Activated naive CD4-positive, alpha-beta T cell treated with anti-CD3 and anti-CD28 coated beads, Interleukin-2, amount 50 U/mL, for 24 hours (primary cell): Measurements from ENCODE around the gene TMEM123.
A peak's percentile ranks its signal among the peaks of the same experiment; 100 is the strongest.
"Not testable (repeated sequence)": the region's sequence is repeated elsewhere in the genome, so short reads cannot be mapped to it uniquely, and the experiment has no call there.

ENCODE experiments used
- H3K27ac Mint-ChIP-seq: one replicate; pipeline ENCODE4 v1.8.0; 2021; ENCODE audit warnings: mild to moderate bottlenecking, mixed read lengths
- H3K27me3 Mint-ChIP-seq: one replicate; pipeline ENCODE4 v1.8.0; 2021; ENCODE audit warnings: mixed read lengths
- H3K36me3 Mint-ChIP-seq: one replicate; pipeline ENCODE4 v1.8.0; 2021; ENCODE audit warnings: mixed read lengths
- H3K4me1 Mint-ChIP-seq: one replicate; pipeline ENCODE4 v1.8.0; 2021; ENCODE audit warnings: mixed read lengths
- H3K4me3 Mint-ChIP-seq: one replicate; pipeline ENCODE4 v1.8.0; 2021; ENCODE audit warnings: mild to moderate bottlenecking, mixed read lengths
- H3K9me3 Mint-ChIP-seq: one replicate; pipeline ENCODE4 v1.8.0; 2021; ENCODE audit warnings: mixed read lengths

Gene TMEM123

GRCh38 chr11:102387043-102387781, 65.4 kb downstream of the TMEM123 start:
- no peaks in the 10 kb centered on the region for H3K27me3 Mint-ChIP-seq
- H3K27ac Mint-ChIP-seq: peak overlapping the region; percentile 30
- H3K4me3 Mint-ChIP-seq: no peak overlapping the region
- H3K9me3 Mint-ChIP-seq: no peaks in the 10 kb centered on the region
- H3K36me3 Mint-ChIP-seq: peaks cover 24% of the 10 kb centered on the region
- H3K4me1 Mint-ChIP-seq: peaks cover 57% of the 10 kb centered on the region

DNA sequence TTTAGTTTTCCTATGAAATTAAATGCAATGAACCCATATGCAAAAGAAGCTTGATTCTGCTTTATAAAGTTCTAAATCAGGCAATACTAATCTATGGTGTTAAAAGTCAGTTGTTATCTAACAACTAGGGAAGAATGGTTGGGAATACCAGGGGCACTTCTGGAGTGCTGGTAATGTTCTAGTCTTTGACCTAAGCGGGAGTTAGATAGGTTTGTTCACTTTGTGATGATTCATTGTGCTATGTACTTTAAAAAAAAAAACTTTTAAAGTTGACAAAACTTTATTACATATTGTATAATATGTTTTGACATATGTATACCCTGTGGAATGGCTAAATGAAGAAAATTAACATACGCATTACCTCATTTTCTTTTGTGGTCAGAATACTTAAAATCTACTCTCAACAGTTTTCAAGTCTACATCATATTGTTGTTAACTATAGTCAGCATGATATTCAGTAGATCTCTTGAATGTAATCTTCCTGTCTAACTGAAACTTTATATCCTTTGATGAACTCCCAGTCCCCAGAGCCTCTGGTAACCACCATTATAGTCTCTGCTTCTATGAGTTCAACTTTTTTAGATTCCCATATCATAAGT, 66.3 kb downstream of the TMEM123 start:
- no peaks in the 10 kb centered on the region for H3K27me3 Mint-ChIP-seq

GRCh38 chr11:102385085-102386007, 67.2 kb downstream of the TMEM123 start:
- no peaks in the 10 kb centered on the region for H3K27me3 Mint-ChIP-seq
- H3K27ac Mint-ChIP-seq: peak overlapping the region; percentile 38
- peaks cover 52% of the 10 kb centered on the region for H3K4me1 Mint-ChIP-seq
- no peak overlapping the region for H3K4me3 Mint-ChIP-seq
- H3K36me3 Mint-ChIP-seq: peaks cover 28% of the 10 kb centered on the region
- H3K9me3 Mint-ChIP-seq: no peaks in the 10 kb centered on the region

More for the DNA sequence above, 66.3 kb downstream of the TMEM123 start:
- Mint-ChIP-seq H3K9me3 (no peaks in the 10 kb centered on the region), H3K4me1 (peaks cover 60% of the 10 kb centered on the region), H3K4me3 (no peak overlapping the region), H3K27ac (no peak overlapping the region), H3K36me3 (peaks cover 27% of the 10 kb centered on the region)

- peaks cover 29% of the 10 kb centered on the region for H3K36me3 Mint-ChIP-seq
- no peak overlapping the region for H3K27ac Mint-ChIP-seq
- no peaks in the 10 kb centered on the region for H3K27me3 Mint-ChIP-seq
- no peaks in the 10 kb centered on the region for H3K9me3 Mint-ChIP-seq
- H3K4me1 Mint-ChIP-seq: peaks cover 49% of the 10 kb centered on the region
- no peak overlapping the region for H3K4me3 Mint-ChIP-seq
Observed at GRCh38 chr11:102384419-102385079, 68.0 kb downstream of the TMEM123 start.

DNA sequence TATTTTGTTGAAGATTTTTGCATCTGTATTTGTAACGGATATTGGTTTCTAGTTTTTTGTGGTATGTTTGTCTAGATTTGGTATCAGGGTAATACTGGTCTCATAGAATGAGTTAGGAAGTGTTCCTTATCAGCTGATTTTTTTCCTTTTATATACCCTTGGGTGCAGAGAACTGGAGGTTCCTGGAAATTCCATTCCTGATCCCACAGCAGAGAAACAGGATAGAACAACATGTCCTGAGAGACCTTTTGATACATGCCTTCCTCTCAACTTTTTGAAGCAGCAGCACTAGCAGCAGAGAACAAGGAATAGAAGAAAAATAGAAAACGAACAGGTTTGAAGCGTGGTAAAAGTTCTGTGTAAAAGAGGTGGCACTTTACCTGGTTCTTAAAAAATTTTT, 68.7 kb downstream of the TMEM123 start:
- Mint-ChIP-seq H3K9me3 (no peaks in the 10 kb centered on the region), H3K4me1 (peaks cover 54% of the 10 kb centered on the region), H3K4me3 (no peak overlapping the region), H3K27ac (no peak overlapping the region), H3K27me3 (no peaks in the 10 kb centered on the region), H3K36me3 (peaks cover 29% of the 10 kb centered on the region)

DNA sequence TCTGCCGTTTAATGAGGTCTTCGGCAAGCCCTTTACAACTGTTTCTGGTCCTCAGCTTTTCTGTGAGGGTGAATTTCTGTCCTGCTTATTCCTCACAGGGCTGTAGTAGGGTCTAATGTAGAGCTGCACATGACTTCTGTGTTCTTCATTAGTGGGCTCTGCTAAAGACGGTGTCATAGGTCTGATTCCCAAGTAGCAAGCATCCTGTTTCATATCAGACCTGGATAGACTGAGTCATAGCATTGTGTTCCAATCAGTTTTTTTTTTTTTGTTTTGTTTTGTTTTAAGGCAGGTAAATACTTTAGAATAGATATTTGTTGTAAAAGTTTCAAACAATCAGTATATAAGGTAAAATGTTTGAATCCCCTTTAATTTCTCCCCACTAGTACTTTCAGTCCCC, 70.2 kb downstream of the TMEM123 start:
- Mint-ChIP-seq H3K9me3 (no peaks in the 10 kb centered on the region), H3K27me3 (no peaks in the 10 kb centered on the region), H3K36me3 (peaks cover 29% of the 10 kb centered on the region), H3K27ac (peak overlapping the region; percentile 25), H3K4me3 (no peak overlapping the region), H3K4me1 (peaks cover 66% of the 10 kb centered on the region)

GRCh38 chr11:102378818-102379217, 73.7 kb downstream of the TMEM123 start:
- Mint-ChIP-seq H3K27me3 (no peaks in the 10 kb centered on the region), H3K9me3 (no peaks in the 10 kb centered on the region), H3K4me1 (peaks cover 62% of the 10 kb centered on the region), H3K36me3 (peaks cover 25% of the 10 kb centered on the region), H3K4me3 (no peak overlapping the region), H3K27ac (peak overlapping the region; percentile 51)

GRCh38 chr11:102377891-102378290, 74.7 kb downstream of the TMEM123 start:
- Mint-ChIP-seq H3K9me3 (no peaks in the 10 kb centered on the region), H3K27ac (peak overlapping the region; percentile 23), H3K4me3 (no peak overlapping the region), H3K4me1 (peaks cover 52% of the 10 kb centered on the region), H3K27me3 (no peaks in the 10 kb centered on the region), H3K36me3 (peaks cover 27% of the 10 kb centered on the region)

DNA sequence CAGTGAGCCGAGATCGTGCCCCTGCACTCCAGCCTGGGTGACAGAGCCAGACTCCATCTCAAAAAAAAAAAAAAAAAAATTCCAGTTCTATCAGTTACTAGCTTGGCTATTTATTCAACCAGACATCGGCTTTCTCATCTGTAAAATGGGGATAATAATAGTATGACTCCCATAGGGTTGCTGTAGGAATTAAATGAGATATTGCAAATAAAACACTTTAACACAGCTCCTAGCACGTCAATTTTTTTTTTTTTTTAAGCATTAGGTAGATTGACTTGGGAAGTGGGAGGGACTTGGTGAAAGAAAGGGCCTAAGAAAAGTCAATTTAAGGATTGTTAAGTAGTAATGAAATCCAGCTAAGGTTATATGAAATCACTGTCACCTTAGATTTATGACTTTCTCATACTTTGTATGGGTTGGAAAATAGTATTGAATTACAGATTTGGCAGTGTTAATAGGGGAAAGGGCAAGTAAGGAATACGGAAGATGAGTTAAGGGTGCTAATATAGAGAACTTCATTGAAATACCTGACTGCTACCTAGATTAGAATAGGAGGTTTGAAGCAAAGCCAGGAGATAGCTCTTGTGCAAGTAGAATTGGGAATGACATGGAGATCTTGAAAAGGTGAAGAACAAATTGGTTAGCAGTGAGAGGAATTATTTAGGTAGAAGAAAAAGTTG, 76.7 kb downstream of the TMEM123 start:
- Mint-ChIP-seq H3K27ac (no peak overlapping the region), H3K9me3 (no peaks in the 10 kb centered on the region), H3K27me3 (no peaks in the 10 kb centered on the region), H3K36me3 (peaks cover 22% of the 10 kb centered on the region), H3K4me3 (no peak overlapping the region), H3K4me1 (peaks cover 50% of the 10 kb centered on the region)

DNA sequence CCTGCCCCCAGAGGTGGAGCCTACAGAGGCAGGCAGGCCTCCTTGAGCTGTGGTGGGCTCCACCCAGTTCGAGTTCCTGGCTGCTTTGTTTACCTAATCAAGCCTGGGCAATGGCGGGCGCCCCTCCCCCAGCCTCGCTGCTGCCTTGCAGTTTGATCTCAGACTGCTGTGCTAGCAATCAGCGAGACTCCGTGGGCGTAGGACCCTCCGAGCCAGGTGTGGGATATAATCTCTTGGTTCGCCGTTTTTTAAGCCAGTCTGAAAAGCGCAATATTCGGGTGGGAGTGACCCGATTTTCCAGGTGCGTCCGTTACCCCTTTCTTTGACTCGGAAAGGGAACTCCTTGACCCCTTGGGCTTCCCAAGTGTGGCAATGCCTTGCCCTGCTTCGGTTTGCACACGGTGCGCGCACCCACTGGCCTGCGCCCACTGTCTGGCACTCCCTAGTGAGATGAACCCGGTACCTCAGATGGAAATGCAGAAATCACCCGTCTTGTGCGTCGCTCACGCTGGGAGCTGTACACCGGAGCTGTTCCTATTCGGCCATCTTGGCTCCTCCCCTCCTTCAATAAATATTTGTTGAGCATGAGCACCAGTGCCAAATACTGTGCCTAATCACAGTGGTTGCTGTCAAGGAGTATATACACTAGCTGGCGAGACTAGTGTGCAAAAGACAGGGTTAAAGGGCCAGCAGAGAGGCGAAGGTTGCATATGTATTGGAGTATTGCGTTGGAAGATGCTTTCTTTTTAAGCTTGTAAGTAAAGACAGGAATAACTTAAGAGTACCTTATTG, 77.7 kb downstream of the TMEM123 start:
- peaks cover 50% of the 10 kb centered on the region for H3K4me1 Mint-ChIP-seq
- H3K36me3 Mint-ChIP-seq: peaks cover 21% of the 10 kb centered on the region
- H3K4me3 Mint-ChIP-seq, H3K27me3 Mint-ChIP-seq, H3K27ac Mint-ChIP-seq, H3K9me3 Mint-ChIP-seq: not testable (repeated sequence)

GRCh38 chr11:102368472-102368871, 84.1 kb downstream of the TMEM123 start:
- no peaks in the 10 kb centered on the region for H3K9me3 Mint-ChIP-seq
- H3K36me3 Mint-ChIP-seq: peaks cover 25% of the 10 kb centered on the region
- H3K4me3 Mint-ChIP-seq: no peak overlapping the region
- peak overlapping the region; percentile 53 for H3K27ac Mint-ChIP-seq
- H3K4me1 Mint-ChIP-seq: peaks cover 42% of the 10 kb centered on the region
- H3K27me3 Mint-ChIP-seq: no peaks in the 10 kb centered on the region

DNA sequence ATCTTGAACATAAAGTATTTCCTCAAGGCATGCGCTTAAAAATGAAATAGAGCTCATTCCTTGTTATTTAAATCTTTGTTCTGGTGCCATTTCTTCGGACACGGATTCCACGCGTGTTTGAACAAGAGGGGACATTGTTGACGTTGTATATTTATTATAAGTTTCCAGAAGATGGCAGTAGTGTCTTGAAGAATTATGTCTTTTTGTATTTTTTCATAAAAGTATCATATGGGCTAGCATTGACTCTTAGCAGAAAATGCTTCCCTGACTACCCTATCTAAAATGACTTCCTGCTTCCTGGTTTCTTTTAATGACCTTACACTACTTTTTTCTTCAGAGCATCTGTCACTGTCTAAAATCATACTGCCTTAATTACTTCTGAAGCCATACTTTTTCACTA, 85.2 kb downstream of the TMEM123 start:
- H3K27ac Mint-ChIP-seq: peak overlapping the region; percentile 73
- peaks cover 31% of the 10 kb centered on the region for H3K36me3 Mint-ChIP-seq
- H3K4me3 Mint-ChIP-seq: no peak overlapping the region

DNA sequence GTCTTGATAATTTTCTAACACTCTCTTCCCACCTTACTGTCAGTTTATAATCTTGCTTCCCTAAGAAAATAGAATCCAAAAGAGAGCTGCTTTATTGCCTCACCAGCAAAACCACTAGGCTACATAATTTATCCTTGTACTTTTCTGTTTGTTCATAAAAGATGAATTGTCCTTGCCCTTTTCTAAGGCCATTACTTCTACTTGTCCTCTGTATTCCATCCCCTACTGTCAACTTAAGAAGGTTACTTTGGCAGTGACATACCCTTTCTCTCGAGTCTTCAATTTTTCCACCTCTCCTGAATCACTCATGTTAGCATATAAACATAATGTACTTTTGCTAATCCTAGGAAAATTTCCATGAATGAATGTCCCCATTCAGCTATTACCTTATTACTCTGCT, 87.6 kb downstream of the TMEM123 start:
- Mint-ChIP-seq H3K27ac (no peak overlapping the region), H3K27me3 (no peaks in the 10 kb centered on the region), H3K9me3 (no peaks in the 10 kb centered on the region), H3K4me3 (no peak overlapping the region), H3K4me1 (peaks cover 66% of the 10 kb centered on the region), H3K36me3 (peaks cover 43% of the 10 kb centered on the region)

More for the DNA sequence above, 85.2 kb downstream of the TMEM123 start:
- H3K4me1 Mint-ChIP-seq: peaks cover 49% of the 10 kb centered on the region
- no peaks in the 10 kb centered on the region for H3K9me3 Mint-ChIP-seq
- H3K27me3 Mint-ChIP-seq: no peaks in the 10 kb centered on the region
